ENCODE results near the gene TRIB2. TPM values are rescaled to one million over a fixed set of nuclear protein-coding genes. Genes with fewer than 3 reads are reported as not detected.

Gene TRIB2
- polyA plus RNA-seq, 1 experiment, result 12.2 TPM

- CTCF ChIA-PET, result interaction anchor here (0.5 to 1.9 kb wide), 3 partner anchors 282 to 1032 kb away, joined by 3 to 7 read pairs (median 4); no protein-coding TSS in a partner anchor
- TF ChIP-seq CTCF (IDR thresholded peaks at IDR 0.05; ENCODE audit: low read depth, low read length), result no peak
Measured at GRCh38 chr2:12725233-12726187, 8.8 kb downstream of the TRIB2 start.

GRCh38 chr2:12726271-12726670, 9.5 kb downstream of the TRIB2 start:
- no peak for TF ChIP-seq CTCF (IDR thresholded peaks at IDR 0.05; ENCODE audit: low read depth, low read length)
- CTCF ChIA-PET, result interaction anchor here (1.9 kb wide), 1 partner anchor 281 kb away, joined by 7 read pairs; no protein-coding TSS in a partner anchor
- Histone ChIP-seq H3K4me3 (ENCODE audit: low read depth, low read length) (no peak overlapping the region), H3K9me3 (ENCODE audit: control insufficient read depth, insufficient read depth, low read length) (no peaks in the 10 kb centered on the region), H3K27me3 (ENCODE audit: control insufficient read depth, insufficient read depth, low read length) (no peaks in the 10 kb centered on the region), H3K27ac (ENCODE audit: low read depth, low read length) (no peak overlapping the region)
- DNase-seq (ENCODE audit: low read depth, low spot score), result no peak
- POLR2A ChIA-PET, result no interaction called here

More at GRCh38 chr2:12725233-12726187, 8.8 kb downstream of the TRIB2 start:
- H3K4me3 ChIP-seq (ENCODE audit: low read depth, low read length), result no peak overlapping the region
- no peak overlapping the region for H3K27ac ChIP-seq (ENCODE audit: low read depth, low read length)
- POLR2A ChIA-PET, result no interaction called here
- no peaks in the 10 kb centered on the region for H3K27me3 ChIP-seq (ENCODE audit: control insufficient read depth, insufficient read depth, low read length)
- no peaks in the 10 kb centered on the region for H3K9me3 ChIP-seq (ENCODE audit: control insufficient read depth, insufficient read depth, low read length)
- no peak for DNase-seq (ENCODE audit: low read depth, low spot score)

GRCh38 chr2:12727065-12727464, 10.3 kb downstream of the TRIB2 start:
- Histone ChIP-seq H3K27ac (ENCODE audit: low read depth, low read length) (no peak overlapping the region), H3K27me3 (ENCODE audit: control insufficient read depth, insufficient read depth, low read length) (no peaks in the 10 kb centered on the region), H3K9me3 (ENCODE audit: control insufficient read depth, insufficient read depth, low read length) (no peaks in the 10 kb centered on the region; the same call in 1 of the 2 replicates), H3K4me3 (ENCODE audit: low read depth, low read length) (no peak overlapping the region)
- TF ChIP-seq CTCF (IDR thresholded peaks at IDR 0.05; ENCODE audit: low read depth, low read length), result no peak
- POLR2A ChIA-PET, result no interaction called here
- no peak for DNase-seq (ENCODE audit: low read depth, low spot score)
- CTCF ChIA-PET, result interaction anchor here (1.9 kb wide), 1 partner anchor 280 kb away, joined by 7 read pairs; no protein-coding TSS in a partner anchor

GRCh38 chr2:12727641-12728040, 10.9 kb downstream of the TRIB2 start:
- no peaks in the 10 kb centered on the region for H3K27me3 ChIP-seq (ENCODE audit: control insufficient read depth, insufficient read depth, low read length)
- H3K9me3 ChIP-seq (ENCODE audit: control insufficient read depth, insufficient read depth, low read length), result no peaks in the 10 kb centered on the region; the same call in 1 of the 2 replicates
- ChIA-PET CTCF (interaction anchor here (1.9 to 2.2 kb wide), 3 partner anchors 203 to 280 kb away, joined by 7 to 14 read pairs (median 7); no protein-coding TSS in a partner anchor), POLR2A (no interaction called here)
- no peak overlapping the region for H3K27ac ChIP-seq (ENCODE audit: low read depth, low read length)
- no peak for DNase-seq (ENCODE audit: low read depth, low spot score)
- TF ChIP-seq CTCF (IDR thresholded peaks at IDR 0.05; ENCODE audit: low read depth, low read length), result no peak
- H3K4me3 ChIP-seq (ENCODE audit: low read depth, low read length), result no peak overlapping the region

Data from AG04450 (cell line).